Activated CD8-positive, alpha-beta memory T cell treated with anti-CD3 and anti-CD28 coated beads for 48 hours (primary cell): ENCODE results near the gene TMEM250.

Source experiments
- DNase-seq, 3 experiments: peaks; one replicate each; pipeline ENCODE4 v3.0.0-alpha.2; 2020; ENCODE audit warnings: low read depth in 2 of 3, low spot score in 2 of 3

The TMEM250 gene

GRCh38 chr9:136147890-136148714 lies 29.4 kb upstream of the TMEM250 start:
- DNase-seq, result no peak

- no peak for DNase-seq
Observed at GRCh38 chr9:136147038-136147889, 28.6 kb upstream of the TMEM250 start.

- DNase-seq, result no peak
Observed at GRCh38 chr9:136146126-136147037, 27.7 kb upstream of the TMEM250 start.

GRCh38 chr9:136145580-136145979 lies 26.9 kb upstream of the TMEM250 start:
- DNase-seq, result no peak

GRCh38 chr9:136144450-136144849 lies 25.8 kb upstream of the TMEM250 start:
- no peak for DNase-seq

- DNase-seq, result no peak
Observed at GRCh38 chr9:136143215-136144001, 24.7 kb upstream of the TMEM250 start.

- DNase-seq, result no peak
Observed at GRCh38 chr9:136142859-136143214, 24.2 kb upstream of the TMEM250 start.

GRCh38 chr9:136142414-136142796 lies 23.7 kb upstream of the TMEM250 start:
- DNase-seq, result no peak

GRCh38 chr9:136141682-136142413 lies 23.2 kb upstream of the TMEM250 start:
- no peak for DNase-seq

GRCh38 chr9:136140966-136141365 lies 22.3 kb upstream of the TMEM250 start:
- no peak for DNase-seq

GRCh38 chr9:136140046-136140445 lies 21.4 kb upstream of the TMEM250 start:
- no peak for DNase-seq

- DNase-seq, result peak in 1 of 3 experiments; percentile 38
Observed at GRCh38 chr9:136138566-136138965, 19.9 kb upstream of the TMEM250 start.

GRCh38 chr9:136137321-136138265 lies 18.9 kb upstream of the TMEM250 start:
- DNase-seq, result no peak

- no peak for DNase-seq
Observed at GRCh38 chr9:136136127-136136925, 17.7 kb upstream of the TMEM250 start.

- DNase-seq, result no peak
Observed at GRCh38 chr9:136135326-136136126, 16.9 kb upstream of the TMEM250 start.

GRCh38 chr9:136133959-136134484 lies 15.3 kb upstream of the TMEM250 start:
- DNase-seq, result no peak
